ENCODE measurements around the gene FAR2.

FAR2 gene

GRCh38 chr12:29264424-29264823 lies 115.3 kb downstream of the FAR2 start (continued):
- TF ChIP-seq AEBP2 (tag by site-specific recombination; IDR thresholded peaks at IDR 0.05; ENCODE audit: borderline replicate concordance) (0 out of 2 replicates have a peak, but pooled peaks have one; percentile 69), ZNF335 (tag by site-specific recombination; conservative IDR thresholded peaks at IDR 0.05) (no peak), ZNF132 (tag by site-specific recombination; IDR thresholded peaks at IDR 0.05; ENCODE audit: borderline replicate concordance) (no peak), ZNF776 (tag by site-specific recombination; IDR thresholded peaks at IDR 0.05; ENCODE audit: borderline replicate concordance) (no peak), ZNF138 (tag by site-specific recombination; IDR thresholded peaks at IDR 0.05; ENCODE audit: borderline replicate concordance) (no peak), ZNF239 (tag by site-specific recombination; IDR thresholded peaks at IDR 0.05) (no peak), ZNF670 (tag by site-specific recombination; IDR thresholded peaks at IDR 0.05; ENCODE audit: low read depth) (no peak), ZNF223 (tag by site-specific recombination; IDR thresholded peaks at IDR 0.05) (no peak), GLIS1 (tag by site-specific recombination; IDR thresholded peaks at IDR 0.05) (no peak), ZNF48 (tag by site-specific recombination; IDR thresholded peaks at IDR 0.05) (no peak), ZNF433 (tag by site-specific recombination; IDR thresholded peaks at IDR 0.05; ENCODE audit: low read depth) (peak; percentile 31; the same call in 1 of the 2 replicates), ZNF155 (tag by site-specific recombination; IDR thresholded peaks at IDR 0.05) (no peak), ZNF596 (tag by site-specific recombination; IDR thresholded peaks at IDR 0.05) (no peak), ZNF747 (tag by site-specific recombination; IDR thresholded peaks at IDR 0.05) (no peak), ZBTB1 (tag by site-specific recombination; IDR thresholded peaks at IDR 0.05) (no peak), ZNF394 (tag by site-specific recombination; IDR thresholded peaks at IDR 0.05; ENCODE audit: borderline replicate concordance) (peak; percentile 84), ZNF350 (tag by site-specific recombination; IDR thresholded peaks at IDR 0.05) (no peak), ZNF529 (tag by site-specific recombination; IDR thresholded peaks at IDR 0.05; ENCODE audit: insufficient replicate concordance) (no peak), ZSCAN23 (tag by site-specific recombination; IDR thresholded peaks at IDR 0.05) (no peak), ZNF654 (tag by site-specific recombination; IDR thresholded peaks at IDR 0.05; ENCODE audit: low read depth) (peak; percentile 24; the same call in 1 of the 2 replicates), ZNF416 (tag by site-specific recombination; IDR thresholded peaks at IDR 0.05) (no peak), ZNF112 (tag by site-specific recombination; IDR thresholded peaks at IDR 0.05) (no peak), ZNF391 (tag by site-specific recombination; IDR thresholded peaks at IDR 0.05; ENCODE audit: borderline replicate concordance, low read depth) (no peak), SCRT2 (tag by site-specific recombination; IDR thresholded peaks at IDR 0.05) (no peak), TRIM28 (IDR thresholded peaks at IDR 0.05; ENCODE audit: borderline replicate concordance, low read length) (no peak), ZNF366 (tag by site-specific recombination; conservative IDR thresholded peaks at IDR 0.05) (no peak)
- TF ChIP-seq, protein P1, sequence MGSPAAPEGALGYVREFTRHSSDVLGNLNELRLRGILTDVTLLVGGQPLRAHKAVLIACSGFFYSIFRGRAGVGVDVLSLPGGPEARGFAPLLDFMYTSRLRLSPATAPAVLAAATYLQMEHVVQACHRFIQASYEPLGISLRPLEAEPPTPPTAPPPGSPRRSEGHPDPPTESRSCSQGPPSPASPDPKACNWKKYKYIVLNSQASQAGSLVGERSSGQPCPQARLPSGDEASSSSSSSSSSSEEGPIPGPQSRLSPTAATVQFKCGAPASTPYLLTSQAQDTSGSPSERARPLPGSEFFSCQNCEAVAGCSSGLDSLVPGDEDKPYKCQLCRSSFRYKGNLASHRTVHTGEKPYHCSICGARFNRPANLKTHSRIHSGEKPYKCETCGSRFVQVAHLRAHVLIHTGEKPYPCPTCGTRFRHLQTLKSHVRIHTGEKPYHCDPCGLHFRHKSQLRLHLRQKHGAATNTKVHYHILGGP (tag by site-specific recombination; IDR thresholded peaks at IDR 0.05), result no peak
- TF ChIP-seq, protein P2, sequence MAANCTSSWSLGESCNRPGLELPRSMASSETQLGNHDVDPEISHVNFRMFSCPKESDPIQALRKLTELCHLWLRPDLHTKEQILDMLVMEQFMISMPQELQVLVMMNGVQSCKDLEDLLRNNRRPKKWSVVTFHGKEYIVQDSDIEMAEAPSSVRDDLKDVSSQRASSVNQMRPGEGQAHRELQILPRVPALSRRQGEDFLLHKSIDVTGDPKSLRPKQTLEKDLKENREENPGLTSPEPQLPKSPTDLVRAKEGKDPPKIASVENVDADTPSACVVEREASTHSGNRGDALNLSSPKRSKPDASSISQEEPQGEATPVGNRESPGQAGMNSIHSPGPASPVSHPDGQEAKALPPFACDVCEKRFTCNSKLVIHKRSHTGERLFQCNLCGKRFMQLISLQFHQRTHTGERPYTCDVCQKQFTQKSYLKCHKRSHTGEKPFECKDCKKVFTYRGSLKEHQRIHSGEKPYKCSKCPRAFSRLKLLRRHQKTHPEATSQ (tag by site-specific recombination; IDR thresholded peaks at IDR 0.05), result no peak
- TF ChIP-seq, protein P3, sequence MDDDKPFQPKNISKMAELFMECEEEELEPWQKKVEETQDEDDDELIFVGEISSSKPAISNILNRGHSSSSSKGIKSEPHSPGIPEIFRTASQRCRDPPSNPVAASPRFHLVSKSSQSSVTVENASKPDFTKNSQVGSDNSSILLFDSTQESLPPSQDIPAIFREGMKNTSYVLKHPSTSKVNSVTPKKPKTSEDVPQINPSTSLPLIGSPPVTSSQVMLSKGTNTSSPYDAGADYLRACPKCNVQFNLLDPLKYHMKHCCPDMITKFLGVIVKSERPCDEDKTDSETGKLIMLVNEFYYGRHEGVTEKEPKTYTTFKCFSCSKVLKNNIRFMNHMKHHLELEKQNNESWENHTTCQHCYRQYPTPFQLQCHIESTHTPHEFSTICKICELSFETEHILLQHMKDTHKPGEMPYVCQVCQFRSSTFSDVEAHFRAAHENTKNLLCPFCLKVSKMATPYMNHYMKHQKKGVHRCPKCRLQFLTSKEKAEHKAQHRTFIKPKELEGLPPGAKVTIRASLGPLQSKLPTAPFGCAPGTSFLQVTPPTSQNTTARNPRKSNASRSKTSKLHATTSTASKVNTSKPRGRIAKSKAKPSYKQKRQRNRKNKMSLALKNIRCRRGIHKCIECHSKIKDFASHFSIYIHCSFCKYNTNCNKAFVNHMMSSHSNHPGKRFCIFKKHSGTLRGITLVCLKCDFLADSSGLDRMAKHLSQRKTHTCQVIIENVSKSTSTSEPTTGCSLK (tag by site-specific recombination; IDR thresholded peaks at IDR 0.05), result no peak
- TF ChIP-seq, protein P4, sequence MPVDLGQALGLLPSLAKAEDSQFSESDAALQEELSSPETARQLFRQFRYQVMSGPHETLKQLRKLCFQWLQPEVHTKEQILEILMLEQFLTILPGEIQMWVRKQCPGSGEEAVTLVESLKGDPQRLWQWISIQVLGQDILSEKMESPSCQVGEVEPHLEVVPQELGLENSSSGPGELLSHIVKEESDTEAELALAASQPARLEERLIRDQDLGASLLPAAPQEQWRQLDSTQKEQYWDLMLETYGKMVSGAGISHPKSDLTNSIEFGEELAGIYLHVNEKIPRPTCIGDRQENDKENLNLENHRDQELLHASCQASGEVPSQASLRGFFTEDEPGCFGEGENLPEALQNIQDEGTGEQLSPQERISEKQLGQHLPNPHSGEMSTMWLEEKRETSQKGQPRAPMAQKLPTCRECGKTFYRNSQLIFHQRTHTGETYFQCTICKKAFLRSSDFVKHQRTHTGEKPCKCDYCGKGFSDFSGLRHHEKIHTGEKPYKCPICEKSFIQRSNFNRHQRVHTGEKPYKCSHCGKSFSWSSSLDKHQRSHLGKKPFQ (tag by site-specific recombination; IDR thresholded peaks at IDR 0.05), result no peak
